MG63 (cell line): ENCODE results near the gene SYT17. TPM values are rescaled to one million over a fixed set of nuclear protein-coding genes. Genes with fewer than 3 reads are reported as not detected.
"Not testable (repeated sequence)": the region's sequence is repeated elsewhere in the genome, so short reads cannot be mapped to it uniquely, and the experiment has no call there.

ENCODE experiments used
- DNase-seq: peaks from one replicate; pipeline ENCODE4 v3.0.0-alpha.2; 2020
- H3K27me3 ChIP-seq: fragments of 250-450 bp; sonication (Bioruptor Pico); 2 replicates; pipeline ENCODE4 v1.5.1; 2020; ENCODE audit warnings: mild to moderate bottlenecking, moderate library complexity
- H3K36me3 ChIP-seq: fragments of 250-450 bp; sonication (Bioruptor Pico); 2 replicates; pipeline ENCODE4 v1.5.1; 2020; ENCODE audit warnings: mild to moderate bottlenecking, moderate library complexity
- H3K4me3 ChIP-seq: fragments of 250-450 bp; sonication (Bioruptor Pico); 2 replicates; pipeline ENCODE4 v1.5.1; 2020; ENCODE audit warnings: mild to moderate bottlenecking, moderate library complexity
- H3K9me3 ChIP-seq: fragments of 250-450 bp; sonication (Bioruptor Pico); 2 replicates; pipeline ENCODE4 v1.5.1; 2020; ENCODE audit warnings: mild to moderate bottlenecking, moderate library complexity
- total RNA-seq: library from RNA; depleted of rRNA; stranded (reverse); fragments of >200 nt; shearing (Covaris generic); gene quantifications from 2 replicates; pipeline ENCODE4 v1.2.3, GENCODE V29; 2014; ENCODE audit warnings: low replicate concordance

The SYT17 gene
- total RNA-seq, 1 experiment from 2014 or later: not detected

DNA sequence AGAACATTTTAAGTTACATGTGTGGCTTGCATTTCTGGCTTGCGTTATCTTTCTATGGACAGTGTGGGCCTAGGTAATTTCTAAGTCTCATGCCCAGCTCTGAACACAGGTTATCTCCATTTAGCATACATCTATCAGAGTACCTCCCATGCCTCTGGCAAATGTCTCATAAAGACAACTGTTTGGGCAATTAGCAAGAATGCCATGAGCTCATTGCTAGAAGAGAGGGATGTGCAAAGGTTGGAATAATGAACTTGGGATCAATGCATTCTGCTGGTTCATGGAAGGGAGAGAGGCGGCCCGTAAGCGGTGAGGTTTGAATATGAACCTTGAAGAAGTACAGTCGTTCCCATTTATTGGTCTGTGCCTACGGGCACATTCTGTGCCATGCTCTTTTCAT, 14.4 kb downstream of the SYT17 start:
- Histone ChIP-seq H3K27me3 (no peaks in the 10 kb centered on the region), H3K36me3 (no peaks in the 10 kb centered on the region), H3K9me3 (no peaks in the 10 kb centered on the region), H3K4me3 (no peak overlapping the region)
- no peak for DNase-seq

DNA sequence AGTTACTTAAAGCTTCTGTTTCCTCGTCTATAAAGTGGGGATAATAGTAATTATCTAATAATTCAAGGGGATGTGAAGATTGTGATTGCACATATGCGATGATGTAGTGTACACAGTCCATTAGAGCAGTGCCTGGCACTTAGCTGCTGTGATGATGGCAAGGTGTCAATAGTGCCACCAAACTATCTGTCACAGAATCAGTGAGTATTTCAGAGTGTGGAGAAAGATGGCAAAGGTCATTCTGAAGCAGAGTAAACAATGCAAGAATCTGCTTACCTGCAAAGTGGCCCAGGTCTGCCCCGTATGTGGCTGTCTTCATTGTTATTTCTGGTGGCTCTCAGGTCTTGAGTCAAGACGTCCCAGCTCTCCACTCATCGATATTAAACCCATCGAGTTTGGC, 15.1 kb downstream of the SYT17 start:
- Histone ChIP-seq H3K27me3 (no peaks in the 10 kb centered on the region), H3K36me3 (no peaks in the 10 kb centered on the region), H3K4me3 (no peak overlapping the region), H3K9me3 (no peaks in the 10 kb centered on the region)
- DNase-seq: no peak

- no peaks in the 10 kb centered on the region for H3K9me3 ChIP-seq
- DNase-seq: no peak
- no peaks in the 10 kb centered on the region for H3K27me3 ChIP-seq
- no peaks in the 10 kb centered on the region for H3K36me3 ChIP-seq
- H3K4me3 ChIP-seq: no peak overlapping the region
These were observed 16.9 kb downstream of the SYT17 start for GRCh38 chr16:19184823-19185509.

- H3K4me3 ChIP-seq: no peak overlapping the region
- H3K36me3 ChIP-seq: no peaks in the 10 kb centered on the region
- no peaks in the 10 kb centered on the region for H3K27me3 ChIP-seq
- no peak for DNase-seq
- no peaks in the 10 kb centered on the region for H3K9me3 ChIP-seq
These were observed 17.4 kb downstream of the SYT17 start for GRCh38 chr16:19185510-19185851.

- no peak for DNase-seq
These were observed 18.4 kb downstream of the SYT17 start for GRCh38 chr16:19186408-19186807.

DNA sequence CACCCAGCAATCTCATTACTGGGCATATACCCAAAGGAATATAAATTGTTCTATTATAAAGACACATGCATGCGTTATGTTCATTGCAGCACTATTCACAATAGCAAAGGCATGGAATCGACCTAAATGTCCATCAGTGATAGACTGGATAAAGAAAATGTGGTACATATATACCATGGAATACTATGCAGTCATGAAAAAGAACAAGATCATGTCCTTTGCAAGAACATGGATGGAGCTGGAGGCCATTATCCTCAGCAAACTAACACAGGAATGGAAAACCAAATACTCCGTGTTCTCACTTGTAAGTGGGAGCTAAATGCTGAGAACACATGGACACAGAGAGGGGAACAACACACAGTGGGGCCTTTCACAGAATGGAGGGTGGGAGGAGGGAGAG, 19.9 kb downstream of the SYT17 start:
- not testable (repeated sequence) for H3K36me3 ChIP-seq, H3K9me3 ChIP-seq, DNase-seq, H3K4me3 ChIP-seq, H3K27me3 ChIP-seq

More at GRCh38 chr16:19186408-19186807, 18.4 kb downstream of the SYT17 start:
- no peak overlapping the region for H3K4me3 ChIP-seq
- H3K27me3 ChIP-seq: no peaks in the 10 kb centered on the region
- H3K36me3 ChIP-seq: no peaks in the 10 kb centered on the region
- no peaks in the 10 kb centered on the region for H3K9me3 ChIP-seq

GRCh38 chr16:19188406-19188805, 20.4 kb downstream of the SYT17 start:
- no peaks in the 10 kb centered on the region for H3K27me3 ChIP-seq
- no peak overlapping the region for H3K4me3 ChIP-seq
- no peaks in the 10 kb centered on the region for H3K9me3 ChIP-seq
- H3K36me3 ChIP-seq: no peaks in the 10 kb centered on the region
- no peak for DNase-seq

DNA sequence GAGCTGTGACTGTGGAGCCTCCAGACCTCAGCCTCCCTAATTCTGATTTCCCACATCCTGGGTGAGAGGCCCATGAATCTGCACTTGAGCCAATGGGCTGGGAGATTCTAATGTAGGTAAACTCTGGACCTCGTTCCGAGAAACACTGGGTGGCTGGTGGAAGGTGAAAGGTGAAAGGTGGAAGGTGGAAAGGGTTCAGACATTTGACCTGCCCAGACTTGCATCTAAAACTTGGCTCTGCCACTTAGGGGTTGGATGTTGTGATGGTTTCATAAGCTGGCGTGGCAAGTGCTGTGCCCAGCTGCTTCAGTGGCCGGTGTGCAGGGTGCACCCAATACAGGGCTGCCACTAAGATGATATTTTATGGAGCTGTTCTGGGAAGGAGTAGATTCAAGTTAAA, 24.8 kb downstream of the SYT17 start:
- no peaks in the 10 kb centered on the region for H3K36me3 ChIP-seq
- no peaks in the 10 kb centered on the region for H3K27me3 ChIP-seq
- DNase-seq: no peak
- H3K4me3 ChIP-seq: no peak overlapping the region
- H3K9me3 ChIP-seq: no peaks in the 10 kb centered on the region

- Histone ChIP-seq H3K9me3 (0 out of 2 replicates have a peak, but pooled peaks cover 7% of the 10 kb centered on the region), H3K36me3 (no peaks in the 10 kb centered on the region), H3K4me3 (no peak overlapping the region), H3K27me3 (no peaks in the 10 kb centered on the region)
- no peak for DNase-seq
These were observed 28.8 kb downstream of the SYT17 start for GRCh38 chr16:19196871-19197270.

GRCh38 chr16:19203374-19203966, 35.4 kb downstream of the SYT17 start:
- no peak overlapping the region for H3K4me3 ChIP-seq
- DNase-seq: no peak
- H3K9me3 ChIP-seq: 0 out of 2 replicates have a peak, but pooled peaks cover 9% of the 10 kb centered on the region
- H3K27me3 ChIP-seq: no peaks in the 10 kb centered on the region
- H3K36me3 ChIP-seq: no peaks in the 10 kb centered on the region

- peak; percentile 84 for DNase-seq
- no peak overlapping the region for H3K4me3 ChIP-seq
These were observed 42.4 kb downstream of the SYT17 start for GRCh38 chr16:19210280-19210924.

GRCh38 chr16:19210968-19211367, 42.9 kb downstream of the SYT17 start:
- DNase-seq: no peak
- Histone ChIP-seq H3K27me3 (no peaks in the 10 kb centered on the region), H3K36me3 (no peaks in the 10 kb centered on the region), H3K4me3 (no peak overlapping the region), H3K9me3 (peaks cover 18% of the 10 kb centered on the region)

More at GRCh38 chr16:19210280-19210924, 42.4 kb downstream of the SYT17 start:
- Histone ChIP-seq H3K27me3 (no peaks in the 10 kb centered on the region), H3K9me3 (peaks cover 18% of the 10 kb centered on the region), H3K36me3 (no peaks in the 10 kb centered on the region)

DNA sequence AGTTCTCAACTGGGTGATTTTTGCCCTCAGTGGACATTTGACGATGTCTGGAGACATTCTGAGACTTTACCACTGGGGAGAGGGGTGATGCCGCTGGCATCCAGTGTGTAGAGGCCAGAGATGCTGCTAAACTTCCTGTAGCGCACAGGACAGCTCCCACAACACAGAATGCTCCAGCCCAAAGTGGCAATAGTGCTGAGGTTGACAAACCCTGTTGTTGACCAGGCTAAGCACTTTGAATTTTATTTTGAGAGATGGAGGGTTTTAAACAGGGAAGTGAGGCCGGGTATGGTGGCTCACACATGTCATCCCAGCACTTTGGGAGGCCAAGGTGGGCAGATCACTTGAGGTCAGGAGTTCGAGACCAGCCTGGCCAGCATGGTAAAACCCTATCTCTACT, 44.0 kb downstream of the SYT17 start:
- Histone ChIP-seq H3K36me3 (no peaks in the 10 kb centered on the region), H3K9me3 (peaks cover 18% of the 10 kb centered on the region), H3K4me3 (no peak overlapping the region), H3K27me3 (no peaks in the 10 kb centered on the region)
- DNase-seq: no peak

GRCh38 chr16:19213885-19214284, 45.8 kb downstream of the SYT17 start:
- no peak overlapping the region for H3K4me3 ChIP-seq
- H3K27me3 ChIP-seq: no peaks in the 10 kb centered on the region
- H3K36me3 ChIP-seq: no peaks in the 10 kb centered on the region
- DNase-seq: no peak
- peaks cover 18% of the 10 kb centered on the region for H3K9me3 ChIP-seq

DNA sequence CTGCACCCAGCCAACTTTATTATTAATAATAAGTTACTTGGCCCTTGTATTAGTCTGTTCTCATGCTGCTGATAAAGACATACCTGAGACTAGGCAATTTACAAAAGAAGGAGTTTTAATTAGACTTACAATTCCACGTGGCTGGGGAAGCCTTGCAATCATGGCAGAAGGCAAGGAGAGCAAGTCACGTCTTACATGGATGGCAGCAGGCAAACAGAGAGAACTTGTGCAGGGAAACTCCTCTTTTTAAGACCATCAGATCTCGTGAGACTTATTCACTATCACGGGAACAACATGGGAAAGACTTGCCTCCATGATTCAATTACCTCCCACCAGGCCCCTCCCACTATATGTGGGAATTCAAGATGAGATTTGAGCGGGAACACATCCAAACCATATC, 47.7 kb downstream of the SYT17 start:
- no peak overlapping the region for H3K4me3 ChIP-seq
- DNase-seq: no peak
- H3K36me3 ChIP-seq: no peaks in the 10 kb centered on the region

DNA sequence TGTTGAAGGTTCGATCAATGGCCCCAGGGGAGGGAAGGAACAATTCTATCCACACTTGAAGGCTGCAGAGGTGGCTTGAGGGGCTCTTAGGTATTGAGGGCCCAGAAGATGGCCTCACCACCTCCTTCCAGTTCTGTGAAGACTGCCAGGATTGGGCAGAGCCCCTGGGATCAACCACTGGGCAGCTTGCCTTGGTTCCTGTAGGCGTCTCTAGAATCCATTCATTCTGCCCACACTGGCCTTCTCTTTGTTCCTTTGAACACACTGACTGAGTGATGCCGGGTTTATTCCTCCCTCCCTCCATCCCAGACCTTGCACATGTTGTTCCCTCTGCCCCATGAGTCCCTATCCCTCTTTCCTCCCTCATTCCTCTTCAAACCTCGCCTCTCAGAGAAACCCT, 50.5 kb downstream of the SYT17 start:
- H3K9me3 ChIP-seq: peaks cover 17% of the 10 kb centered on the region
- H3K27me3 ChIP-seq: no peaks in the 10 kb centered on the region
- no peak overlapping the region for H3K4me3 ChIP-seq
- DNase-seq: no peak
- H3K36me3 ChIP-seq: no peaks in the 10 kb centered on the region

More for the DNA sequence above, 47.7 kb downstream of the SYT17 start:
- Histone ChIP-seq H3K27me3 (no peaks in the 10 kb centered on the region), H3K9me3 (peaks cover 18% of the 10 kb centered on the region)

DNA sequence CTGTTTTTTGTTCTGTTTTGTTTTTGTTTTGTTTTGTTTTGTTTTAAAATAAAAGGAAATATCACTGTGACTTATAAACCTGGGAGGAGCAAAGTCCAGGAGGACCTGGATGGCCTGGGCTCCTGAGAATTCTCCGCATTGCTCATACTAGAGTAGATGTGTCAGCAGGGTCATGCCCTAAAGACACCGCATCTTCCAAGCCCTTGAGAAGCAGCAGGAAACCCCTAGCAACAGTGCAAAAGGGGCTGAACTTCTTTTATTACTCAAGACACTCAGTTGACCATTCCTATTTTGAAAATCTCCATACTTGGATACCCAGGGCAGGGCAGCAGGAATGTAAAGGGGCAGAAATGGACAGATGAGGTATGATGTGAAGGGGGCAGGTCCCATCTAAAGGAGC, 51.8 kb downstream of the SYT17 start:
- no peak for DNase-seq
- H3K9me3 ChIP-seq: peaks cover 17% of the 10 kb centered on the region
- H3K27me3 ChIP-seq: no peaks in the 10 kb centered on the region
- no peaks in the 10 kb centered on the region for H3K36me3 ChIP-seq
- H3K4me3 ChIP-seq: no peak overlapping the region
